Fibroblast of villous mesenchyme (primary cell): ENCODE data around the gene PCSK9. TPM values are rescaled to one million over a fixed set of nuclear protein-coding genes. Genes with fewer than 3 reads are reported as not detected.

Experiments used
- DNase-seq: peaks from one replicate; pipeline ENCODE4 v3.0.0-alpha.2; 2010; ENCODE audit warnings: low read depth
- H3K4me3 ChIP-seq: 2 replicates; pipeline ENCODE4 v1.5.1; 2011; ENCODE audit warnings: low read depth, mild to moderate bottlenecking, low read length
- CTCF ChIP-seq: IDR thresholded peaks from 2 replicates; pipeline ENCODE4 v1.5.1; 2012; ENCODE audit warnings: low read depth, mild to moderate bottlenecking, low read length; ENCODE audit not compliant: insufficient read depth
- total RNA-seq: library from RNA; depleted of rRNA; stranded (reverse); fragments of >200 nt; gene quantifications from 2 replicates; pipeline ENCODE4 v1.2.3, GENCODE V29; 2012

PCSK9 gene
- total RNA-seq, 1 donor: 9.1 TPM

- no peak for DNase-seq
- H3K4me3 ChIP-seq: no peak overlapping the region
- no peak for TF ChIP-seq CTCF
These were observed 4.4 kb downstream of the PCSK9 start for GRCh38 chr1:55043726-55044125.

- DNase-seq: no peak
- TF ChIP-seq CTCF: no peak
- H3K4me3 ChIP-seq: no peak overlapping the region
These were observed 5.5 kb downstream of the PCSK9 start for GRCh38 chr1:55044617-55045397.

GRCh38 chr1:55045430-55045829 is 6.1 kb downstream of the PCSK9 start:
- TF ChIP-seq CTCF: no peak
- no peak for DNase-seq

GRCh38 chr1:55046871-55047270 is 7.5 kb downstream of the PCSK9 start:
- no peak overlapping the region for H3K4me3 ChIP-seq
- TF ChIP-seq CTCF: no peak
- DNase-seq: no peak

More at GRCh38 chr1:55045430-55045829, 6.1 kb downstream of the PCSK9 start:
- H3K4me3 ChIP-seq: no peak overlapping the region

- no peak for TF ChIP-seq CTCF
- no peak for DNase-seq
These were observed 8.3 kb downstream of the PCSK9 start for GRCh38 chr1:55047611-55048010.

GRCh38 chr1:55048453-55049270 is 9.3 kb downstream of the PCSK9 start:
- no peak overlapping the region for H3K4me3 ChIP-seq
- no peak for DNase-seq
- TF ChIP-seq CTCF: no peak

More at GRCh38 chr1:55047611-55048010, 8.3 kb downstream of the PCSK9 start:
- H3K4me3 ChIP-seq: no peak overlapping the region
